Measurements from ENCODE around the gene SMIM26.

SMIM26 gene

DNA sequence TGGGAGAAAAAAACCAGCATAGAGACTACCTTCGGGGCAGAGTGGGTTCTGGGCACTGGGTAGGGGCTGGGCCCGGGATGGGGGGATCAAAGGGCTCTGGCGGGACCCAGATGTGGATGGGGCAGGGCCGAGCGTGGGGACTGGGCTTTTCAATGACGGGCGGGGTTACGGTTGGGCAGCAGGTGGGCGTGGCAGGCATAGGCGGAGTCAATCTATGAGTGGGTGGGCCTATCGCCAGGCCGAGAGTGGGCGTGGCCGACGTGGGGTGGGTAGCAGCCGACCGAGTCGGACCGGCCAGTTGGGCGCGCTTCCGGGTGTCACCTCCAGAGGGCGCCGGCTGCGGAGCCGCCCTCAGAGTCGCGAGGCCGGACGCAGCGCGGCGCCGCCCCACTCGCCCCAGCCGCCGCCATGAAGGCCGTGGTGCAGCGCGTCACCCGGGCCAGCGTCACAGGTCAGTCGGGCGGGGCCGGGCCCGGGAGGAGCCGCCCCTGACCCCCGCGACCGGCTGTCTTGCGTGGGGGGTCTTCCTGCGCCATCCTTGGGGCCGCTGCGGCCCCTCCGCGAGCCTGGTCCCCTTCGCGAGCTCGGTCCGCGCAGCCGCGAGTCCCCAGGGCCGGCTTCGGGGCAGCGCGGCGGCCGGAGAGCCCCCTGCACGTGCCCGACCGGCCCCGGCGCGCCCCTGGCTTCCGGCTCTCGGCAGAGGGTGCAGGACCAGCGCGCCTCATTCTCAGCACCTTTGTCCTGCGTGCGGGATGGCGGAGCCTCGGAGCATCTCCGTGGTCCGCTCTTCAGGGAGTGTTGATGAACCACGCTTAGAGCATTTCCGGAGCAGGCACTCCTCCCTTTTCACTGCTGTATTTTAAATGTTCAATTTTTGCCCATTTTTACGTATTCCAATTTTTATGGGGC lies 20.7 kb downstream of the SMIM26 start, which contains the start of gene DTD1:
Gene DTD1 (plus strand): TSS at position 390 of the 909 bp plus-strand sequence. CDS start 19 bp downstream, at position 409.
- peak; percentile 29 for DNase-seq

DNA sequence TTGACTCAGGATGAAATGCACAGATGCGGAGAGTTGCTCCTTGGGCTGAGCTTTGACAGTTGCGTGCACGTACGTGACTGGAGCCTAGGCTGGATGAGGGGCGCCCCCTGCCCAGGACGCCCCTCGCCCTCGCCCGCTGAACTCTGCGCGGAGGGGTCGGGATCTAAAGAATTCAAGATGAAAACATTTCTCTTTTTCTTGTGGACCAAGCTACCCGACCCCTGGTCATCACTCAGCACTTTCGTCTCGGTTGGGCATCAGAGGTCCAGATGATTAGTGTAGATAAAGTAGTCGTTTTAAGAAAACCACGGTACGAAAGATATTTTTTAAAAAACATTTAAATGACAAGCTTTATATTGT lies 21.3 kb downstream of the SMIM26 start:
- DNase-seq = no peak

DNA sequence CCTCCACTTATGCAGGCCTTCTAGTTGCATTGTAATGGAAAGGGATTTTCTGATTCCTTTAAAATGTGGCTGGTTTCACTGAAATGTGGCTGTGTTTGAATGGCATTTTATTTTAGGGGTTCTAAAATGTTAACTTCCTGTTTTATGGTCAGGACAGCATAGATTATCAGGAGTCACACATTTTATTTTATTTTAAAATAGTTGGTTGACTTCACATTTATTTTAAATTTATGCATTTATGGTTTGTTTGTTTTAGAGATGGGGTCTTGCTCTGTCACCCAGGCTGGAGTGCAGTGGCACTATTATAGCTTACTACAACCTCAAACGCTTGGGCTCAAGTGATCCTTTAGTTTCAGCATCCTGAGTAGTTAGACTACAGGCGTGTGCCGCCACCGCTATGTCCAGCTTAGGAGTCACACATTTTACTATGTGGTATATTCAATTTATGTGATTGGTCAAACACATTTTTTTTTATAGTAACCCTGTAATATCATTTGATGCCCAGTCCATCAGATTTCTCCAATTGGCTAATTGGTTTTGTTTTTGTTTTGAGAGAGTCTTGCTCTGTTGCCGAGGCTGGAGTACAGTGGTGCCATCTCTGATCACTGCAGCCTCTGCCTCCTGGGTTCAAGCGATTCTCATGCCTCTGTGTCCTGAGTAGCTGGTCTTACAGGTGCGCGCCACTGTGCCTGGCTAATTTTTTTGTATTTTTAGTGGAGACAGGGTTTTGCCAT lies 22.9 kb downstream of the SMIM26 start:
- DNase-seq = no peak

DNA sequence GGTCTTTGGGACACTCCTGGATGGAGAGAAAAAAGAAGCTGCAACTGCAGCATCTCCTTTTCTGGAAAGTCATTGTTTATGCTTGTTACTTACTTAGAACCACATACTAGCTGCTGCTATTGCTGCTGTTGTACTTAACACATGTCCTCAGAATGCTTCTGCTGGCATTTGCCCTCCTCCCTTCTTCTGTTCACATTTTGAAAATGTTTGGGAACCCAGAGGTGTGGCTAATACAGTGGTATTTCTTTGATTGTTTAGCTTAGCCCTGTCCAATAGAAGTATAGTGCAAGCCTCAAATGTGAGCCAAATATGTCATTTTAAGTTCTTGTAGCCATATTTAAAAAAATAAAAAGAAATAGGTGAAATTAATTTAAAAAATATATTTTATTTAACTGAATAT lies 29.0 kb downstream of the SMIM26 start:
- no peak for DNase-seq

DNA sequence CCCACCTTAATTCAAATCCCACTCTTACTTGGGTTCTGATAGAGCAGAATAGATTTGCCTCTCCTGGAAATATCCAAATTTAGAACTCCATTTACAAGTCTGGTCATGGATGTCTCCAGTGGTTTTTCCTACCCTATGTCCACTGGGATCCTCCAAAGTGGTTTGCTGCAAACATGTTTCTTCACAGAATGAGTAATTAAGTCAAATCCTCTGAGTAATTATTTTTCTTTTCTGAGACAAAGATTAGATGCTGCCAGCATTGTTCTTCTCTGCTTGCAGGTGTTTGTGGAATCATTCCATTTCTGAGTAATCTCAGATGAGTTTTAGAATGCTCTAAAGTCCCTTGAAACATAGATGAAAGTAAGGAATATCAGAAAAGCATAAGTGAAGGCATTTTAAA lies 42.5 kb downstream of the SMIM26 start:
- DNase-seq = no peak

DNA sequence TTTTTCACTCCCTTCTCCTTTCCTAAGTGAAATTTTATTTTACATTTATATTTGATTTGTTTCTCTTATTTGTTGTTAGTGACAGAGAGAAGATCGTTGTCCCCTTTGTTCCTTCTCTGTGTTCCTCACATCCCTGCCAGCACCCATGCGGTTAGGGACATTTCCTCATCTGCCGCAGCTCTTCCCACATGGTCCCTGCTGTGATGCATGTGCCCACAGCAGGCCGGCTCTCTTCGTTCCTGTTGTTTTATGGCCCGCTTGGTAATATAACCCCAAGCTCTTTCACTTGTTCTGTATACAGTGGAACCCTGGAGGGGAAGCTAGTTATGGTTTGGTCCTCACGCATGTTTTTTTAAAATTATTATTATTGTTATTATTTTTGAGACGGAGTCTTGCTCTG lies 44.3 kb downstream of the SMIM26 start:
- DNase-seq = no peak

DNA sequence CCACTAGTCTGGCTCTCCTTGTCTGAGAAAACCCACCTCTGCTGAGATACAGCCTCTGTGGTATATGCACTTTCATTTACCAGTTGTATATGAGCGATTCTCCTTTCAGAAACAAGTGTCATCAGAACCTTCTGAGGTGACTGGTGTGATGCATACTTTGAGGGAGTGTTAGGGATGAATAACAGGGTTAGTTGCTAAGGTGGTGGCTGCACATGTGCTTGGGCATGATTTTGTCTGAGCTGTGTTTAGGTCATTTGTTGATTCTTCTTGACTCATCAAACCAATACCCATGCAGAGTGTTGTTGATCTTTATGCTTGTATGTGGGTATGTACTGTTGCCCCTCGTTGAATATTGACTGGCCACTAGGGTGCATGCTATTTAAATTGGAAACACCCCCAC lies 46.3 kb downstream of the SMIM26 start:
- DNase-seq = no peak

DNA sequence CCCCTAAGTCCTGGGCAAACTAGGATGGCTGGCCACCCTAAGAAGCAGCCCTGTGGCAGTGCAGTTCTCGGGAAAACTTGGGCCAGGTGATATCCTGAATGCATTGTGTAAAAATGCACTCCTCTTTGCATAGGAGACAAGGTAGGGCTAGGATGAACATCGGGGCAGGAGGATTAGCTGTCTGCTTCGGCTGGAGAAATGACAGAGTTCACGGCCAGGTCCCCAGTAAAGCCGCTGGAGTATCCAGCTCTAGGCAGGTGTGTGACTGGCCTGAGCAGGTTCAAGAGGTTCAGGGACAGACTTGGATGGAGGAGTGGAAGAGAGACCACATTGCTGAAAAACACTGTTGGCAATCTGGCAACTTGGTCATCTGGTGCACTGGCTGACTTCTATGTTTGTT lies 47.0 kb downstream of the SMIM26 start:
- no peak for DNase-seq

DNA sequence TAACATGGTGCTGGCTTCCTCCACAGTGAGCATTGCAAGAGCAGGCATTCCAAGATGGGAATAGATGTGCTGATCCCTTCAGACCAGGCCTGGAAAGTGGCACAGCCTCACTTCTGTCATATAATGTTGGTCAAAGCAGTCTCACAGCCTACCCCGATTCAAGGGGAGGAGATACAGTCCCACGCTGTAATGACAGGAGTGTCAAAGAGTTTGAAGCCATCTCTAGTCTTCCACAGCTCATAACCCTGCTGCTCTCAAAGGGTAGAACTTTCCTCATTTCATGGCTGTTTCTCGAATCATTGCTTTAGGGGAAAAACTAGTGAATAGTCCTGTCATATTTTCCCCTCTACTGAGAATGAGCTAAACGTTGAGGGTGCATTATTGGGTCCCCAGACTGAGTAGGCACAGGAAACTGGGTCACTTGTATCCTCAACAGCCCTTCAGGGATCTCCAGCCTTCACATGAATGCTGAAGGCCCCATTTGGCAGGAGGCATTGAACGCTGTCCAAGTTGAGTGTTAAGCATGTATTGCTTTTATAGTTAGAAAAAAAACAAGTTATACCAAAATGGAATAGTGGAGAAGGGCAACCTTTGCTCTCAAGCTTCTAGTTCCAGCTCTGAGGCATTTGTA lies 47.9 kb downstream of the SMIM26 start:
- DNase-seq = no peak
